ENCODE results near the gene MCC. TPM values are rescaled to one million over a fixed set of nuclear protein-coding genes. Genes with fewer than 3 reads are reported as not detected.

The MCC gene
- total RNA-seq, 2 donors from 2014 or later: 164 to 187 TPM

- H3K27ac Mint-ChIP-seq: no peak overlapping the region
- no peaks in the 10 kb centered on the region for H3K9me3 Mint-ChIP-seq
- Histone ChIP-seq H3K36me3 (ENCODE audit: control insufficient read depth, insufficient read depth, low read length) (peaks cover 58% of the 10 kb centered on the region), H3K9ac (ENCODE audit: extremely low read depth, low read length, poor library complexity, severe bottlenecking) (no peak overlapping the region), H3K9me3 (ENCODE audit: control insufficient read depth, low read length) (no peaks in the 10 kb centered on the region), H3K4me3 (ENCODE audit: low read length) (peak overlapping the region; percentile 27), H3K27me3 (ENCODE audit: control insufficient read depth, insufficient read depth, low read length, poor library complexity, severe bottlenecking) (no peaks in the 10 kb centered on the region), H3K4me1 (ENCODE audit: control insufficient read depth, insufficient read depth, low read length) (peaks cover 9% of the 10 kb centered on the region), H3K27ac (ENCODE audit: low read depth, low read length) (no peak overlapping the region)
- H3K4me3 Mint-ChIP-seq: no peak overlapping the region
- H3K36me3 Mint-ChIP-seq (ENCODE audit: low read depth): peaks cover 61% of the 10 kb centered on the region
- WGBS, 2 experiments (ENCODE audit: insufficient coverage in 1 of 2, insufficient read length in 1 of 2): 60 to 67% methylated on average over 1 to 2 of the region's 2 CpGs
- no peak for TF ChIP-seq CTCF (conservative IDR thresholded peaks at IDR 0.05)
- no peak for DNase-seq
- H3K4me1 Mint-ChIP-seq: peaks cover 17% of the 10 kb centered on the region
- H3K27me3 Mint-ChIP-seq (ENCODE audit: insufficient read depth): no peaks in the 10 kb centered on the region
Measured at GRCh38 chr5:113106821-113107220, 381.4 kb downstream of the MCC start.

- Histone ChIP-seq H3K36me3 (ENCODE audit: control insufficient read depth, insufficient read depth, low read length) (peaks cover 61% of the 10 kb centered on the region), H3K4me3 (ENCODE audit: low read length) (no peak overlapping the region), H3K4me1 (ENCODE audit: control insufficient read depth, insufficient read depth, low read length) (peaks cover 9% of the 10 kb centered on the region), H3K9ac (ENCODE audit: extremely low read depth, low read length, poor library complexity, severe bottlenecking) (no peak overlapping the region), H3K27ac (ENCODE audit: low read depth, low read length) (no peak overlapping the region), H3K9me3 (ENCODE audit: control insufficient read depth, low read length) (no peaks in the 10 kb centered on the region), H3K27me3 (ENCODE audit: control insufficient read depth, insufficient read depth, low read length, poor library complexity, severe bottlenecking) (no peaks in the 10 kb centered on the region)
- no peak for TF ChIP-seq CTCF (conservative IDR thresholded peaks at IDR 0.05)
- Mint-ChIP-seq H3K36me3 (ENCODE audit: low read depth) (peaks cover 70% of the 10 kb centered on the region), H3K27ac (no peak overlapping the region), H3K4me1 (peaks cover 8% of the 10 kb centered on the region), H3K4me3 (no peak overlapping the region), H3K9me3 (no peaks in the 10 kb centered on the region), H3K27me3 (ENCODE audit: insufficient read depth) (no peaks in the 10 kb centered on the region)
- WGBS, 2 experiments (ENCODE audit: insufficient coverage in 1 of 2, insufficient read length in 1 of 2): 95 to 96% methylated on average over 3 to 5 of the region's 5 CpGs
- no peak for DNase-seq
Measured at GRCh38 chr5:113105693-113106280, 382.5 kb downstream of the MCC start.

GRCh38 chr5:113103330-113103729, 384.9 kb downstream of the MCC start:
- Histone ChIP-seq H3K9me3 (ENCODE audit: control insufficient read depth, low read length) (no peaks in the 10 kb centered on the region), H3K27me3 (ENCODE audit: control insufficient read depth, insufficient read depth, low read length, poor library complexity, severe bottlenecking) (no peaks in the 10 kb centered on the region), H3K36me3 (ENCODE audit: control insufficient read depth, insufficient read depth, low read length) (peaks cover 73% of the 10 kb centered on the region), H3K4me1 (ENCODE audit: control insufficient read depth, insufficient read depth, low read length) (peaks cover 5% of the 10 kb centered on the region), H3K4me3 (ENCODE audit: low read length) (no peak overlapping the region), H3K27ac (ENCODE audit: low read depth, low read length) (no peak overlapping the region), H3K9ac (ENCODE audit: extremely low read depth, low read length, poor library complexity, severe bottlenecking) (no peak overlapping the region)
- Mint-ChIP-seq H3K4me1 (peaks cover 4% of the 10 kb centered on the region), H3K4me3 (no peak overlapping the region), H3K27me3 (ENCODE audit: insufficient read depth) (no peaks in the 10 kb centered on the region), H3K27ac (no peak overlapping the region), H3K9me3 (no peaks in the 10 kb centered on the region), H3K36me3 (ENCODE audit: low read depth) (peaks cover 78% of the 10 kb centered on the region)
- DNase-seq: no peak
- WGBS, 2 experiments (ENCODE audit: insufficient coverage in 1 of 2, insufficient read length in 1 of 2): 91 to 97% methylated on average over 2 to 3 of the region's 3 CpGs
- no peak for TF ChIP-seq CTCF (conservative IDR thresholded peaks at IDR 0.05)
